ENCODE results near the gene FRMD4A. TPM values are rescaled to one million over a fixed set of nuclear protein-coding genes. Genes with fewer than 3 reads are reported as not detected.

Gene FRMD4A
- total RNA-seq, 1 experiment from 2014 or later: 19.6 TPM

- Histone ChIP-seq H4K20me1 (ENCODE audit: control insufficient read depth, insufficient read depth, insufficient read length) (peaks cover 2% of the 10 kb centered on the region), H3K14ac (ENCODE audit: insufficient read depth, low read length) (no peak overlapping the region), H2AK5ac (ENCODE audit: insufficient read length, low read length) (no peak overlapping the region), H3K9me3 (ENCODE audit: control insufficient read depth, low read depth, low read length) (no peaks in the 10 kb centered on the region), H2BK15ac (ENCODE audit: low read depth, low read length) (no peak overlapping the region), H3K4ac (ENCODE audit: low read depth, low read length) (no peak overlapping the region), H3K9ac (ENCODE audit: extremely low read depth, insufficient read length, low read length) (no peak overlapping the region), H3K4me1 (ENCODE audit: insufficient read depth, low read length) (no peaks in the 10 kb centered on the region), H3K56ac (ENCODE audit: insufficient read length, low read depth, low read length) (no peak overlapping the region), H4K5ac (ENCODE audit: insufficient read length, low read depth, low read length) (no peak overlapping the region), H3K23me2 (ENCODE audit: insufficient read length, low read depth, low read length, poor library complexity, severe bottlenecking) (no peaks in the 10 kb centered on the region), H2BK5ac (ENCODE audit: insufficient read length, low read length) (no peak overlapping the region), H3K79me1 (ENCODE audit: insufficient read depth, low read depth, low read length, poor library complexity, severe bottlenecking) (no peaks in the 10 kb centered on the region), H3K79me2 (ENCODE audit: insufficient read depth, low read length) (no peaks in the 10 kb centered on the region), H4K91ac (ENCODE audit: insufficient read length, low read depth, low read length) (no peak overlapping the region), H2BK120ac (ENCODE audit: low read depth, low read length, poor library complexity, severe bottlenecking) (no peak overlapping the region), H2BK12ac (ENCODE audit: insufficient read length, low read depth, low read length) (no peak overlapping the region), H3T11ph (ENCODE audit: low read length) (no peak overlapping the region), H3K27me3 (ENCODE audit: insufficient read depth, low read length) (no peaks in the 10 kb centered on the region), H3K4me2 (ENCODE audit: insufficient read depth, insufficient read length, low read length) (no peak overlapping the region), H3K27ac (ENCODE audit: insufficient read length, low read depth, low read length) (no peak overlapping the region), H3K18ac (ENCODE audit: insufficient read length, low read depth, low read length) (no peak overlapping the region), H2AFZ (ENCODE audit: low read length) (no peak overlapping the region), H4K8ac (replicated peaks; ENCODE audit: insufficient read length, low read depth, low read length) (no peak overlapping the region), H2BK20ac (ENCODE audit: low read depth, low read length, poor library complexity, severe bottlenecking) (no peak overlapping the region), H3K23ac (ENCODE audit: insufficient read length, low read depth, low read length) (no peak overlapping the region)
- H3K4me3 Mint-ChIP-seq: no peak overlapping the region; a peak in 1 of 5 replicates
- no CpG with 5 or more reads among the region's 6 CpGs for WGBS (ENCODE audit: extremely low coverage, insufficient read length, low lambda C conversion rate)
- peaks cover 34 to 37% of the 10 kb centered on the region in 2 experiments for H3K4me1 Mint-ChIP-seq
- H3K27me3 Mint-ChIP-seq (ENCODE audit: low read depth): no peaks in the 10 kb centered on the region; the same call in 1 of the 2 replicates
- TF ChIP-seq, protein P1, sequence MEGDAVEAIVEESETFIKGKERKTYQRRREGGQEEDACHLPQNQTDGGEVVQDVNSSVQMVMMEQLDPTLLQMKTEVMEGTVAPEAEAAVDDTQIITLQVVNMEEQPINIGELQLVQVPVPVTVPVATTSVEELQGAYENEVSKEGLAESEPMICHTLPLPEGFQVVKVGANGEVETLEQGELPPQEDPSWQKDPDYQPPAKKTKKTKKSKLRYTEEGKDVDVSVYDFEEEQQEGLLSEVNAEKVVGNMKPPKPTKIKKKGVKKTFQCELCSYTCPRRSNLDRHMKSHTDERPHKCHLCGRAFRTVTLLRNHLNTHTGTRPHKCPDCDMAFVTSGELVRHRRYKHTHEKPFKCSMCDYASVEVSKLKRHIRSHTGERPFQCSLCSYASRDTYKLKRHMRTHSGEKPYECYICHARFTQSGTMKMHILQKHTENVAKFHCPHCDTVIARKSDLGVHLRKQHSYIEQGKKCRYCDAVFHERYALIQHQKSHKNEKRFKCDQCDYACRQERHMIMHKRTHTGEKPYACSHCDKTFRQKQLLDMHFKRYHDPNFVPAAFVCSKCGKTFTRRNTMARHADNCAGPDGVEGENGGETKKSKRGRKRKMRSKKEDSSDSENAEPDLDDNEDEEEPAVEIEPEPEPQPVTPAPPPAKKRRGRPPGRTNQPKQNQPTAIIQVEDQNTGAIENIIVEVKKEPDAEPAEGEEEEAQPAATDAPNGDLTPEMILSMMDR (conservative IDR thresholded peaks at IDR 0.05): no peak
- H3K9me3 Mint-ChIP-seq: no peaks in the 10 kb centered on the region
- DNase-seq: no peak
- peaks cover 0 to 23% (median 12%) of the 10 kb centered on the region in 3 experiments; a peak in 5 of 7 replicates for H3K36me3 Mint-ChIP-seq (ENCODE audit: insufficient read depth in 1 of 3, low read depth in 3 of 3)
- H3K27ac Mint-ChIP-seq: peak overlapping the region in 1 of 3 experiments; percentile 8; a peak in 2 of 7 replicates
Observed at GRCh38 chr10:13732465-13732881, 598.3 kb downstream of the FRMD4A start.

All from H9 (cell line).